ENCODE measurements around the gene OTOG. TPM values are rescaled to one million over a fixed set of nuclear protein-coding genes. Genes with fewer than 3 reads are reported as not detected.

OTOG gene, protein sequence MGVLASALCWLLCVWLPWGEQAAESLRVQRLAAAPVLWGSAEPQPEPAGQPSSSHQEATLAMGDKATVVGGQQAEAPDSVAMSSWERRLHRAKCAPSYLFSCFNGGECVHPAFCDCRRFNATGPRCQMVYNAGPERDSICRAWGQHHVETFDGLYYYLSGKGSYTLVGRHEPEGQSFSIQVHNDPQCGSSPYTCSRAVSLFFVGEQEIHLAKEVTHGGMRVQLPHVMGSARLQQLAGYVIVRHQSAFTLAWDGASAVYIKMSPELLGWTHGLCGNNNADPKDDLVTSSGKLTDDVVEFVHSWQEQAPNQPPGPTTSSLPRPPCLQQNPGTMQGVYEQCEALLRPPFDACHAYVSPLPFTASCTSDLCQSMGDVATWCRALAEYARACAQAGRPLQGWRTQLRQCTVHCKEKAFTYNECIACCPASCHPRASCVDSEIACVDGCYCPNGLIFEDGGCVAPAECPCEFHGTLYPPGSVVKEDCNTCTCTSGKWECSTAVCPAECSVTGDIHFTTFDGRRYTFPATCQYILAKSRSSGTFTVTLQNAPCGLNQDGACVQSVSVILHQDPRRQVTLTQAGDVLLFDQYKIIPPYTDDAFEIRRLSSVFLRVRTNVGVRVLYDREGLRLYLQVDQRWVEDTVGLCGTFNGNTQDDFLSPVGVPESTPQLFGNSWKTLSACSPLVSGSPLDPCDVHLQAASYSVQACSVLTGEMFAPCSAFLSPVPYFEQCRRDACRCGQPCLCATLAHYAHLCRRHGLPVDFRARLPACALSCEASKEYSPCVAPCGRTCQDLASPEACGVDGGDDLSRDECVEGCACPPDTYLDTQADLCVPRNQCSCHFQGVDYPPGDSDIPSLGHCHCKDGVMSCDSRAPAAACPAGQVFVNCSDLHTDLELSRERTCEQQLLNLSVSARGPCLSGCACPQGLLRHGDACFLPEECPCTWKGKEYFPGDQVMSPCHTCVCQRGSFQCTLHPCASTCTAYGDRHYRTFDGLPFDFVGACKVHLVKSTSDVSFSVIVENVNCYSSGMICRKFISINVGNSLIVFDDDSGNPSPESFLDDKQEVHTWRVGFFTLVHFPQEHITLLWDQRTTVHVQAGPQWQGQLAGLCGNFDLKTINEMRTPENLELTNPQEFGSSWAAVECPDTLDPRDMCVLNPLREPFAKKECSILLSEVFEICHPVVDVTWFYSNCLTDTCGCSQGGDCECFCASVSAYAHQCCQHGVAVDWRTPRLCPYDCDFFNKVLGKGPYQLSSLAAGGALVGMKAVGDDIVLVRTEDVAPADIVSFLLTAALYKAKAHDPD (N-terminal part only)
- not detected in 2 replicates for total RNA-seq

GRCh38 chr11:17547051-17547577 lies at the start of gene OTOG:
OTOG (plus strand) TSS chr11:17547259; CDS start chr11:17547373, 114 bp downstream.

GRCh38 chr11:17544181-17544622 lies 2.9 kb upstream of the OTOG start, which contains the start of gene USH1C:
USH1C (minus strand) TSS chr11:17544416; CDS start chr11:17544307, 109 bp downstream.

Other genes with a start within 250 kb of the OTOG start
- 0.26 and 0.43 TPM in 2 replicates for gene NCR3LG1, start 195.5 kb upstream of the OTOG start, total RNA-seq
- 0.65 and 1.1 TPM in 2 replicates for gene KCNJ11, start 158.6 kb upstream of the OTOG start, total RNA-seq
- gene ABCC8, start 70.4 kb upstream of the OTOG start, total RNA-seq: not detected in 2 replicates
- not detected in 2 replicates for gene USH1C, start 2.8 kb upstream of the OTOG start, total RNA-seq
- not detected in 2 replicates for gene MYOD1, start 172.3 kb downstream of the OTOG start, total RNA-seq
- not detected in 2 replicates for gene KCNC1, start 187.5 kb downstream of the OTOG start, total RNA-seq

Data from dermis lymphatic vessel endothelial cell (primary cell).